ENCODE measurements around the gene IGFL3.
"Not testable (repeated sequence)": the region's sequence is repeated elsewhere in the genome, so short reads cannot be mapped to it uniquely, and the experiment has no call there.

The IGFL3 gene

GRCh38 chr19:46124638-46125115, at the start of gene IGFL3:
Gene IGFL3, minus strand, starts transcription at chr19:46124688. Its CDS starts 39 bp downstream, at chr19:46124649.
- DNase-seq = no peak

GRCh38 chr19:46173886-46174480, 49.5 kb upstream of the IGFL3 start:
- DNase-seq = peak; percentile 25

GRCh38 chr19:46162731-46163130, 38.2 kb upstream of the IGFL3 start:
- DNase-seq = no peak

GRCh38 chr19:46161642-46162257, 37.3 kb upstream of the IGFL3 start:
- DNase-seq = not testable (repeated sequence)

GRCh38 chr19:46160233-46160775, 35.8 kb upstream of the IGFL3 start:
- no peak for DNase-seq

GRCh38 chr19:46159418-46160232, 35.1 kb upstream of the IGFL3 start:
- no peak for DNase-seq

GRCh38 chr19:46155237-46155636, 30.7 kb upstream of the IGFL3 start:
- DNase-seq = peak; percentile 9

- no peak for DNase-seq
These were observed 26.1 kb upstream of the IGFL3 start for GRCh38 chr19:46150606-46151005.

- DNase-seq = no peak
These were observed 23.4 kb upstream of the IGFL3 start, which contains the start of gene IGFL2 for GRCh38 chr19:46147791-46148288. Gene IGFL2, plus strand, starts transcription at chr19:46148238. Its CDS starts 41 bp downstream, at chr19:46148279.

- DNase-seq = no peak
These were observed 22.8 kb upstream of the IGFL3 start for GRCh38 chr19:46147166-46147740.

- DNase-seq = no peak
These were observed 20.3 kb upstream of the IGFL3 start for GRCh38 chr19:46144756-46145155.

- no peak for DNase-seq
These were observed 17.8 kb upstream of the IGFL3 start for GRCh38 chr19:46142294-46142693.

GRCh38 chr19:46141421-46141820, 16.9 kb upstream of the IGFL3 start:
- DNase-seq = no peak

- no peak for DNase-seq
These were observed 13.5 kb upstream of the IGFL3 start for GRCh38 chr19:46137915-46138473.

GRCh38 chr19:46134527-46134926, 10.0 kb upstream of the IGFL3 start:
- peak; percentile 75 for DNase-seq

- DNase-seq = peak; percentile 62
These were observed 9.3 kb upstream of the IGFL3 start for GRCh38 chr19:46133777-46134241.

- DNase-seq = peak; percentile 99
These were observed 8.7 kb upstream of the IGFL3 start for GRCh38 chr19:46133101-46133627.

- DNase-seq = peak; percentile 32
These were observed 8.1 kb upstream of the IGFL3 start for GRCh38 chr19:46132508-46133100.

- DNase-seq = no peak
These were observed 7.1 kb upstream of the IGFL3 start for GRCh38 chr19:46131485-46132143.

- no peak for DNase-seq
These were observed 1.6 kb upstream of the IGFL3 start for GRCh38 chr19:46126086-46126580.

- DNase-seq = no peak
These were observed 959 bp upstream of the IGFL3 start for GRCh38 chr19:46125447-46125846.
